Fibroblast of mammary gland (primary cell): Measurements from ENCODE around the gene LCE1F.

Experiments
- DNase-seq: peaks from one replicate; pipeline ENCODE4 v3.0.0-alpha.2; 2010; ENCODE audit warnings: low read depth
- H3K4me3 ChIP-seq: 2 replicates; pipeline ENCODE4 v1.5.1; 2011; ENCODE audit warnings: low read depth, mild to moderate bottlenecking, low read length, moderate library complexity; ENCODE audit not compliant: control insufficient read depth
- TF ChIP-seq, protein P1 (sequence below): conservative IDR thresholded peaks from 2 replicates; pipeline ENCODE4 v1.5.1; 2011; ENCODE audit warnings: low read depth, low read length, inconsistent platforms; ENCODE audit not compliant: control insufficient read depth, insufficient read depth

LCE1F gene, protein sequence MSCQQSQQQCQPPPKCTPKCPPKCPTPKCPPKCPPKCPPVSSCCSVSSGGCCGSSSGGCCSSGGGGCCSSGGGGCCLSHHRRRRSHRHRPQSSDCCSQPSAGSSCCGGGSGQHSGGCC

DNA sequence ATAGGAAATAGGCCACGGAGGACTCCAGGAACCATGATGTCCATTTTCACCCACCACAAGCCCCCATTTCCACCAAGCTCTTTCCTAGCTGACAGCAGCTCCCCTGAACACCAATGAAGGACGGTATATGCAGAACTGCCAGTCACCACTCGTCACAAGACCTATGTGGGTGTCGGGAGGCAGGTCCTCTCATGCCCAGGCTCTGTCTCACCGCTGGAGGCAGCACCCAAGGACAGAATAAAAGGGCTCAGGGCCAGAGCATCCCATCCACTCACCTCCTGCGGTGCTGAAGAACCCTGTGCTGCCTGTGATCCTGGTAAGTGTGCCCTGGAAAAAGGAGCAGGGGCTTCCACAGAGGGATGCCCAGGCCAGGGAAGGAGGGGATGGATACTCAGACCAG is at the start of gene LCE1F:
TSS of gene LCE1F (plus strand) at position 266 of the 400 bp plus-strand sequence. CDS start 1,232 bp downstream, outside the sequence.
- no peak for DNase-seq
- no peak within 1 kb of the TSS for H3K4me3 ChIP-seq
- TF ChIP-seq, protein P1, sequence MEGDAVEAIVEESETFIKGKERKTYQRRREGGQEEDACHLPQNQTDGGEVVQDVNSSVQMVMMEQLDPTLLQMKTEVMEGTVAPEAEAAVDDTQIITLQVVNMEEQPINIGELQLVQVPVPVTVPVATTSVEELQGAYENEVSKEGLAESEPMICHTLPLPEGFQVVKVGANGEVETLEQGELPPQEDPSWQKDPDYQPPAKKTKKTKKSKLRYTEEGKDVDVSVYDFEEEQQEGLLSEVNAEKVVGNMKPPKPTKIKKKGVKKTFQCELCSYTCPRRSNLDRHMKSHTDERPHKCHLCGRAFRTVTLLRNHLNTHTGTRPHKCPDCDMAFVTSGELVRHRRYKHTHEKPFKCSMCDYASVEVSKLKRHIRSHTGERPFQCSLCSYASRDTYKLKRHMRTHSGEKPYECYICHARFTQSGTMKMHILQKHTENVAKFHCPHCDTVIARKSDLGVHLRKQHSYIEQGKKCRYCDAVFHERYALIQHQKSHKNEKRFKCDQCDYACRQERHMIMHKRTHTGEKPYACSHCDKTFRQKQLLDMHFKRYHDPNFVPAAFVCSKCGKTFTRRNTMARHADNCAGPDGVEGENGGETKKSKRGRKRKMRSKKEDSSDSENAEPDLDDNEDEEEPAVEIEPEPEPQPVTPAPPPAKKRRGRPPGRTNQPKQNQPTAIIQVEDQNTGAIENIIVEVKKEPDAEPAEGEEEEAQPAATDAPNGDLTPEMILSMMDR: no peak

- H3K4me3 ChIP-seq: no peak overlapping the region
- DNase-seq: peak; percentile 58
- TF ChIP-seq, protein P1: no peak
Measured at GRCh38 chr1:152725261-152725660, 49.7 kb upstream of the LCE1F start.

DNA sequence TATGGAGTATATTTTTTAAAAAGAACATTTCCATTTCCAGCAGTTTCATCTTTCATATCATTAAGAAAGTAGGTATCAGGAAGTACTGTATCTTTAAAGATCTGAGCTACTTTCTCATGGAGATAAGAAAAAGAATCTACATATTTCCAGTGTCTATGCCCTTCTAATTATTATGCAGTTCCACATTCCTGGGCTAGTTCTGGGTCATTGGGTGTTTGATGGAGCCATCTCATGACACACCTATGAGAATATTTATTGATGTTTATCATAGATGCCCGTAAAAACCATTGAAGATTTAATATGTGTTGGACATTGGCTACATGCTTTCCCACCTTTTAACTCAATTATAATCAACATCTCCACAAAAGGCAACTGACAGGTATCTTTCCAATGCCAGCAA is 46.0 kb upstream of the LCE1F start:
- no peak for DNase-seq
- H3K4me3 ChIP-seq: no peak overlapping the region
- TF ChIP-seq, protein P1: no peak

DNA sequence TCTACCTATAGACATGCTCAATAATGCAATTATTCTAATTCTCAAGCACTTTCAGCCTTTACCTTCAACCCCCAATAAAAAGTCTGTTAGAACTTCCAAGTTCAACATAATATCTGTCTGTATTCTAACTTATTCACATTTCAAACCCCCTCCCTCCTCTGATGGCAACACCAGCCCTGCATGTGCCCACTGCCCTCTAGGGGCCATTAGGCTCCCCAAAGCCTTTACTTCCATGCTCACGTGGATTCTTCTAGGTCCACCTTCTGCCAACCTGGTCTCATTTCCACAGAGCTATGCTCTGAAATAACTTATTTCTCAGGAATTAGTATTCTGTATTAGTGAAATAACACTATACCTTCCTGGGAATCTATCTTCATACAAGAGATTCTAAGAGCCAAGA is 39.3 kb upstream of the LCE1F start:
- no peak overlapping the region for H3K4me3 ChIP-seq
- TF ChIP-seq, protein P1: peak; percentile 13
- no peak for DNase-seq

GRCh38 chr1:152737997-152738396 is 36.9 kb upstream of the LCE1F start:
- no peak for DNase-seq
- TF ChIP-seq, protein P1: no peak
- H3K4me3 ChIP-seq: no peak overlapping the region

DNA sequence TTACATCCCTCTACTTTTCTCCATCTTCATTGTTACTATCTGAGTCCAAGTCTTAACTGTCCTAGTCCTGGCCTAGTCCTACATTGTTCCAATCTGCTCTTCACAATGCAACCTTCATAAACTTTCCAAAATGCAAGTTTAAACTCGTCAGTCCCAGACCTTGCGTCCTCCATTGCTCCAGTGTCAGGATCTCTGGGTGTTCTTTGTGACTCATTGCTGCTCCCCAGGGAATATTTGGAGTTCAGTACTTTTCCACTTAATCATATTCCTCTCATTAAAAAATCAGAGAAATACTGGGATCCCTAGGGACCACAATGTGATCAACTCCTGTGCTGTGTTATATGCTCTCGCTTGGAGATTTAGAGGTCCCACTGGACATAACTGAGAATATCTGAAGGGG is 35.1 kb upstream of the LCE1F start:
- no peak overlapping the region for H3K4me3 ChIP-seq
- DNase-seq: peak; percentile 72
- TF ChIP-seq, protein P1: no peak

DNA sequence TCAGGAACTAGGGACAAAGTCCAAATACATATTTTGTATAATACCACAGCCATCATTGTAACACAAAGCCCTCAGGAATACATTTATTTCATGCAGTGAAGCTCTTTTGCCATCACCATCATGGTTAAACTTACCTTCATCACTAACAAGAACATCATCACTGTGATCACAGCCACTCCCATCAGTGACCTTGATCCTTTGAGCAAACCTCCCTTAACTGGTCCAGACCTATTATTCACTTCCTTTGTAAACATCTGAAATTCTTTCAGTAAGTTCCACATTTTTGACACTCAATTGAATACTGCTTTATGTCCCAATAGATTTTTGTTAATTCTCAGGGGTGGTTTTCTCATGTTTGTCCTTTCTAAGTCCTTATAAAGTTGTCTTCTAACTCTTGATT is 33.3 kb upstream of the LCE1F start:
- H3K4me3 ChIP-seq: no peak overlapping the region
- DNase-seq: peak; percentile 33
- TF ChIP-seq, protein P1: no peak
